ENCODE results near the gene RHEB.

Gene RHEB

GRCh38 chr7:151440799-151441445 lies 78.8 kb downstream of the RHEB start:
- Histone ChIP-seq H3K9me2 (replicated peaks; ENCODE audit: control insufficient read depth, low read length) (no peaks in the 10 kb centered on the region), H3K4me1 (ENCODE audit: control insufficient read depth, low read length) (peaks cover 4% of the 10 kb centered on the region), H3K36me3 (ENCODE audit: control insufficient read depth, low read length) (no peaks in the 10 kb centered on the region), H3K9me3 (ENCODE audit: control insufficient read depth, insufficient read depth, low read length) (no peaks in the 10 kb centered on the region), H3K4me3 (ENCODE audit: low read length) (no peak overlapping the region), H3K27ac (ENCODE audit: low read depth, low read length) (no peak overlapping the region), H3K4me2 (ENCODE audit: low read length) (no peak overlapping the region), H3K27me3 (ENCODE audit: control insufficient read depth, low read length) (peaks cover 23% of the 10 kb centered on the region), H3F3A (ENCODE audit: control insufficient read depth, insufficient read depth) (no peaks in the 10 kb centered on the region), H3K79me2 (ENCODE audit: control insufficient read depth, low read length) (no peaks in the 10 kb centered on the region), H4K20me1 (ENCODE audit: control insufficient read depth, insufficient read depth, low read depth, low read length) (no peaks in the 10 kb centered on the region; the same call in 1 of the 2 replicates)
- TF ChIP-seq EZH2phosphoT487 (IDR thresholded peaks at IDR 0.05; ENCODE audit: borderline replicate concordance, low read length): no peak
- TF ChIP-seq, protein P1, sequence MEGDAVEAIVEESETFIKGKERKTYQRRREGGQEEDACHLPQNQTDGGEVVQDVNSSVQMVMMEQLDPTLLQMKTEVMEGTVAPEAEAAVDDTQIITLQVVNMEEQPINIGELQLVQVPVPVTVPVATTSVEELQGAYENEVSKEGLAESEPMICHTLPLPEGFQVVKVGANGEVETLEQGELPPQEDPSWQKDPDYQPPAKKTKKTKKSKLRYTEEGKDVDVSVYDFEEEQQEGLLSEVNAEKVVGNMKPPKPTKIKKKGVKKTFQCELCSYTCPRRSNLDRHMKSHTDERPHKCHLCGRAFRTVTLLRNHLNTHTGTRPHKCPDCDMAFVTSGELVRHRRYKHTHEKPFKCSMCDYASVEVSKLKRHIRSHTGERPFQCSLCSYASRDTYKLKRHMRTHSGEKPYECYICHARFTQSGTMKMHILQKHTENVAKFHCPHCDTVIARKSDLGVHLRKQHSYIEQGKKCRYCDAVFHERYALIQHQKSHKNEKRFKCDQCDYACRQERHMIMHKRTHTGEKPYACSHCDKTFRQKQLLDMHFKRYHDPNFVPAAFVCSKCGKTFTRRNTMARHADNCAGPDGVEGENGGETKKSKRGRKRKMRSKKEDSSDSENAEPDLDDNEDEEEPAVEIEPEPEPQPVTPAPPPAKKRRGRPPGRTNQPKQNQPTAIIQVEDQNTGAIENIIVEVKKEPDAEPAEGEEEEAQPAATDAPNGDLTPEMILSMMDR (IDR thresholded peaks at IDR 0.05; ENCODE audit: low read depth, low read length, poor library complexity, severe bottlenecking): no peak

DNA sequence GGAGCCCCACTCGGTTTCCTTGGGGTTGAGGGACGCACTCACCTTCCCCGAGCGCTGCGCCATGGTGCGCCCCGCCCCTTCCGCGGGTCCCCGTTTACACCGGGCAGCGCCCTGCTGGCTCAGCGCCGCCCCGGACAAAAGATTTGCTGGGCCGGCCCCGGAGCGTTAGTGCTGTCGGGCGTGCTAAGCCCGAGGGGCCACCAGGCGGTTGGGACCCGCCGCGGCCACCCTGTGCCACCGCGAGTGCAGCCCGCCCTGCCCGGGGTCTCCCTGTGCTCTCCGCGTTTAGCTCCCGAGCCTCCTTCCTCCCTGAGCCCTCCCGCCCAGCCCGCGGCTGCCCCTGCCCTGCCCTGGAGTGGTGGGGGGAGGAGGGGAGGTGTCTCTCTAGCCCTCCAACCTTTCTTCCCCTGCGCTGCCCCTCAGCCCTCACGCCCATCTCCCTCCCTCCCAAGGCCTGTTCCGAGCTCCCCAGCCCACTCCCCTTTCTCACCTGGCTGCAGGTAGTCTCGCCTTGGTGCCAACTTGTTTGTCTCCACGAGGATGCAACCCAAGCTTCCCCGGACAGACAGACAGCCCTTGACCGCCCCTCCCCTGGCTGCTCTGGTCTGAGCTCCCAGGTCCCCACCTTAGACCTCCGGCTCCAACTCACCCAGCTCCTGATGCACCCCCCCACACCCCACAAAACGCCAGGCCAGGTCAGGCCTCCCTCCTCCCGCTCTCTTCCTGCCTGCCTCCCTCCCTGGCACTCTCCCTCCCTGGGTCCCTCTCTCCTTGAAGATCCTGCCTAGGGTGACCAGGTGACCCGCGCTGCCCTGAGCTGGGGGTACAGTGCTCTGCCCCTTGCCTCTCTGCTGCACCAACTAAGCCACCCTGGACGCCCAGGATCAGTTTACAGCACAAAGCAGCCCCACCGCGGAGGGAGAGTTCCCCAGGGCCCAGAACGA lies 79.6 kb downstream of the RHEB start, which contains the start of gene CRYGN:
TSS of gene CRYGN (minus strand) at position 287 of the 944 bp plus-strand sequence. CDS start at position 63, 224 bp downstream.
- no peaks in the 10 kb centered on the region for H3K9me3 ChIP-seq (ENCODE audit: control insufficient read depth, insufficient read depth, low read length)

DNA sequence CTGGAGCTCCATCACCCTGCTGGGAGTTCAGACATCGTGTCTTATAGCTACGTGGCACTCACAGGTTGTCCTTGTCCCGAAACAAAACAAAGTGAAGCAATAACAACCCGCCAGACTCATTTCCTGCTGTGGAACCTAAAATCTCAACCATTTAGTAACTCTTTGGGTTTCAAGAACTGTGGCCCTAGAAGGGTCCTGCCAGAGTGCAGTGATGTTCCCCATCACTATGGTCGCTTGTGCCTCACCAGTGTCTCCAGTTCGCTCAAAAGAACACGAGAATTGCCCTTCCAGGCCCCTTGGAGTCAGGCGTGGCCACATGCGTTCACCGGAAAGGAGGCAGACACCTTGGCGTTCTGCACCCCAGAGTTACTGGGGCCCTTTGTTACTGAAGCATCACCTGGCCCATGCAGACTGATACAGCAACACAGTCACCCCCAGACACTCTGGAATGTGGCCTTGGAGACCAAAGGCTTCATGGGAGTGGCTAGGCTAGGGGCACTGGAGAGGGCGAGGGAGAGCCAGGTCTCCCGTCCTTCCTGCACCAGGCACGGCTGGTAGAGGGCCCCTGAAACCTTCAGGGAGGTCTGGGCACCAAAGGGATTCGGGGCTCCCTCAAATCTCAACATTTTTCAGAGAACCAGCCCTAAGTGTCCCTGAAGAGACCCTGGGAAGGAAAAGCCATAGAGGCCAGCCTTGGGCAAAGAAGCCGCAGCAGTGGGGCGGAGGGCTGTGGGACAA lies 80.7 kb downstream of the RHEB start:
- H3K4me1 ChIP-seq (ENCODE audit: control insufficient read depth, low read length): no peaks in the 10 kb centered on the region
- no peak overlapping the region for H3K4me3 ChIP-seq (ENCODE audit: low read length)
- TF ChIP-seq EZH2phosphoT487 (IDR thresholded peaks at IDR 0.05; ENCODE audit: borderline replicate concordance, low read length): no peak
- TF ChIP-seq, protein P1 (IDR thresholded peaks at IDR 0.05; ENCODE audit: low read depth, low read length, poor library complexity, severe bottlenecking): no peak

More for the DNA sequence above, 79.6 kb downstream of the RHEB start, which contains the start of gene CRYGN:
- Histone ChIP-seq H3K27me3 (ENCODE audit: control insufficient read depth, low read length) (peaks cover 23% of the 10 kb centered on the region), H3K4me2 (ENCODE audit: low read length) (no peak within 1 kb of the TSS), H3K79me2 (ENCODE audit: control insufficient read depth, low read length) (no peaks in the 10 kb centered on the region), H4K20me1 (ENCODE audit: control insufficient read depth, insufficient read depth, low read depth, low read length) (no peaks in the 10 kb centered on the region; the same call in 1 of the 2 replicates), H3K9me2 (replicated peaks; ENCODE audit: control insufficient read depth, low read length) (no peaks in the 10 kb centered on the region), H3K36me3 (ENCODE audit: control insufficient read depth, low read length) (no peaks in the 10 kb centered on the region), H3K4me1 (ENCODE audit: control insufficient read depth, low read length) (peaks cover 4% of the 10 kb centered on the region), H3K27ac (ENCODE audit: low read depth, low read length) (no peak within 1 kb of the TSS), H3K4me3 (ENCODE audit: low read length) (no peak within 1 kb of the TSS), H3F3A (ENCODE audit: control insufficient read depth, insufficient read depth) (no peaks in the 10 kb centered on the region)
- TF ChIP-seq, protein P1 (IDR thresholded peaks at IDR 0.05; ENCODE audit: low read depth, low read length, poor library complexity, severe bottlenecking): no peak
- no peak for TF ChIP-seq EZH2phosphoT487 (IDR thresholded peaks at IDR 0.05; ENCODE audit: borderline replicate concordance, low read length)

More for the DNA sequence above, 80.7 kb downstream of the RHEB start:
- Histone ChIP-seq H4K20me1 (ENCODE audit: control insufficient read depth, insufficient read depth, low read depth, low read length) (no peaks in the 10 kb centered on the region; the same call in 1 of the 2 replicates), H3K4me2 (ENCODE audit: low read length) (no peak overlapping the region), H3K79me2 (ENCODE audit: control insufficient read depth, low read length) (no peaks in the 10 kb centered on the region), H3K9me3 (ENCODE audit: control insufficient read depth, insufficient read depth, low read length) (no peaks in the 10 kb centered on the region), H3K36me3 (ENCODE audit: control insufficient read depth, low read length) (no peaks in the 10 kb centered on the region), H3K9me2 (replicated peaks; ENCODE audit: control insufficient read depth, low read length) (no peaks in the 10 kb centered on the region), H3F3A (ENCODE audit: control insufficient read depth, insufficient read depth) (no peaks in the 10 kb centered on the region), H3K27ac (ENCODE audit: low read depth, low read length) (no peak overlapping the region), H3K27me3 (ENCODE audit: control insufficient read depth, low read length) (peaks cover 16% of the 10 kb centered on the region)
